Cardiac fibroblast (primary cell): ENCODE data around the gene BMS1.
"Not testable (repeated sequence)": the region's sequence is repeated elsewhere in the genome, so short reads cannot be mapped to it uniquely, and the experiment has no call there.

Experiments used
- DNase-seq, 2 donors: peaks; one replicate each; pipeline versions ENCODE4 v3.0.0 to v3.0.0-alpha.2; 2010; ENCODE audit warnings: low read depth in 2 of 2
- H3K4me3 ChIP-seq, 2 donors: replicated peaks in 1 of 2; 1 replicate in 1 of 2; 2 replicates in 1 of 2; pipeline ENCODE4 v1.5.1; 2011; ENCODE audit warnings: low read depth in 2 of 2, low read length in 2 of 2, mild to moderate bottlenecking in 2 of 2, moderate library complexity in 1 of 2
- CTCF ChIP-seq: IDR thresholded peaks from one replicate; pipeline ENCODE4 v1.5.1; 2011; ENCODE audit warnings: low read depth, mild to moderate bottlenecking, low read length, inconsistent platforms

BMS1 gene

GRCh38 chr10:42868530-42868929 lies 85.9 kb downstream of the BMS1 start:
- TF ChIP-seq CTCF: no peak
- DNase-seq: no peak
- H3K4me3 ChIP-seq: no peak overlapping the region

- H3K4me3 ChIP-seq: no peak overlapping the region
- DNase-seq: no peak
- no peak for TF ChIP-seq CTCF
Observed at GRCh38 chr10:42869977-42870350, 87.4 kb downstream of the BMS1 start.

GRCh38 chr10:42871138-42871641 lies 88.6 kb downstream of the BMS1 start:
- not testable (repeated sequence) for H3K4me3 ChIP-seq
- peak; percentile 6 to 31 for DNase-seq

GRCh38 chr10:42871823-42872222 lies 89.2 kb downstream of the BMS1 start:
- TF ChIP-seq CTCF: no peak
- no peak for DNase-seq
- no peak overlapping the region for H3K4me3 ChIP-seq

GRCh38 chr10:42872865-42873435 lies 90.4 kb downstream of the BMS1 start:
- H3K4me3 ChIP-seq: no peak overlapping the region
- no peak for TF ChIP-seq CTCF
- no peak for DNase-seq

- H3K4me3 ChIP-seq: no peak overlapping the region
- TF ChIP-seq CTCF: no peak
- DNase-seq: no peak
Observed at GRCh38 chr10:42874713-42875387, 92.3 kb downstream of the BMS1 start.

- no peak for DNase-seq
- TF ChIP-seq CTCF: no peak
- no peak overlapping the region for H3K4me3 ChIP-seq
Observed at GRCh38 chr10:42875388-42875755, 92.8 kb downstream of the BMS1 start.
